Measurements from ENCODE around the gene HEXIM2. TPM values are rescaled to one million over a fixed set of nuclear protein-coding genes. Genes with fewer than 3 reads are reported as not detected.

Gene HEXIM2
- total and polyA plus RNA-seq, 2 experiments from 2014 or later = 9.0 to 9.5 TPM

GRCh38 chr17:45128989-45129388 lies 32.7 kb upstream of the HEXIM2 start:
- peaks cover 3% of the 10 kb centered on the region; the same call in 1 of the 3 replicates for H3K36me3 Mint-ChIP-seq (ENCODE audit: low read depth)
- H3K79me2 ChIP-seq (replicated peaks; ENCODE audit: insufficient read depth) = no peaks in the 10 kb centered on the region
- H3K9me2 ChIP-seq (ENCODE audit: insufficient read depth) = no peaks in the 10 kb centered on the region
- H3K27ac Mint-ChIP-seq = no peak overlapping the region
- H3K4me3 Mint-ChIP-seq = no peak overlapping the region
- no peak overlapping the region for H3K4me3 ChIP-seq
- peaks cover 30% of the 10 kb centered on the region for H3K27me3 Mint-ChIP-seq (ENCODE audit: insufficient read depth, low read depth, poor library complexity)
- H3K4me2 ChIP-seq = no peak overlapping the region
- TF ChIP-seq REST (IDR thresholded peaks at IDR 0.05; ENCODE audit: unreplicated experiment) = no peak
- no peak for TF ChIP-seq JUNB (IDR thresholded peaks at IDR 0.05; ENCODE audit: unreplicated experiment)
- TF ChIP-seq NANOG (IDR thresholded peaks at IDR 0.05; ENCODE audit: borderline replicate concordance) = no peak
- no peak for TF ChIP-seq POLR2AphosphoS5 (IDR thresholded peaks at IDR 0.05; ENCODE audit: low read depth)
- H3K9me3 Mint-ChIP-seq = no peaks in the 10 kb centered on the region
- H3K27ac ChIP-seq (ENCODE audit: low read depth) = 0 out of 2 replicates have a peak overlapping the region, but pooled peaks have one; percentile 14
- H3K4me1 Mint-ChIP-seq = peaks cover 11% of the 10 kb centered on the region
- H3K4me1 ChIP-seq (ENCODE audit: insufficient read depth) = no peaks in the 10 kb centered on the region
- no peaks in the 10 kb centered on the region for H3K36me3 ChIP-seq (ENCODE audit: insufficient read depth)
- DNase-seq (ENCODE audit: low spot score) (no peak), ATAC-seq (no peak)
- H3F3A ChIP-seq (replicated peaks; ENCODE audit: low read depth) = peaks cover 6% of the 10 kb centered on the region; the same call in 1 of the 2 replicates
- H3K27me3 ChIP-seq (ENCODE audit: insufficient read depth) = no peaks in the 10 kb centered on the region
- no peak overlapping the region for H2AFZ ChIP-seq
- no peaks in the 10 kb centered on the region; the same call in 1 of the 2 replicates for H4K20me1 ChIP-seq (replicated peaks; ENCODE audit: insufficient read depth)

- H3K36me3 ChIP-seq (ENCODE audit: insufficient read depth) = no peaks in the 10 kb centered on the region
- Mint-ChIP-seq H3K27me3 (ENCODE audit: insufficient read depth, low read depth, poor library complexity) (peaks cover 30% of the 10 kb centered on the region), H3K36me3 (ENCODE audit: low read depth) (peaks cover 3% of the 10 kb centered on the region; the same call in 1 of the 3 replicates), H3K9me3 (no peaks in the 10 kb centered on the region), H3K4me1 (peaks cover 11% of the 10 kb centered on the region), H3K4me3 (no peak overlapping the region), H3K27ac (no peak overlapping the region)
- TF ChIP-seq NANOG (IDR thresholded peaks at IDR 0.05; ENCODE audit: borderline replicate concordance) (no peak), ETS1 (IDR thresholded peaks at IDR 0.05) (no peak), CREB1 (CRISPR knock-in tag; IDR thresholded peaks at IDR 0.05; ENCODE audit: low read depth) (no peak), EZH2 (IDR thresholded peaks at IDR 0.05; ENCODE audit: low read depth, unreplicated experiment) (no peak)
- peaks cover 8% of the 10 kb centered on the region; the same call in 1 of the 2 replicates for H3F3A ChIP-seq (replicated peaks; ENCODE audit: low read depth)
- no peak overlapping the region for H3K4me2 ChIP-seq
- H2AFZ ChIP-seq = no peak overlapping the region
- H3K79me2 ChIP-seq (replicated peaks; ENCODE audit: insufficient read depth) = no peaks in the 10 kb centered on the region
- no peaks in the 10 kb centered on the region; the same call in 1 of the 2 replicates for H4K20me1 ChIP-seq (replicated peaks; ENCODE audit: insufficient read depth)
- H3K27ac ChIP-seq (ENCODE audit: low read depth) = no peak overlapping the region
- no peaks in the 10 kb centered on the region for H3K9me2 ChIP-seq (ENCODE audit: insufficient read depth)
- H3K4me3 ChIP-seq = no peak overlapping the region
- ATAC-seq (no peak), DNase-seq (ENCODE audit: low spot score) (no peak)
- H3K27me3 ChIP-seq (ENCODE audit: insufficient read depth) = no peaks in the 10 kb centered on the region
- H3K4me1 ChIP-seq (ENCODE audit: insufficient read depth) = no peaks in the 10 kb centered on the region
Observed at GRCh38 chr17:45129426-45129939, 32.2 kb upstream of the HEXIM2 start.

Measured in GM23338 (cell line).